CD14-positive monocyte (primary cell): ENCODE measurements around the gene TMTC3. TPM values are rescaled to one million over a fixed set of nuclear protein-coding genes. Genes with fewer than 3 reads are reported as not detected.

Experiments
- DNase-seq, 3 donors: peaks; one replicate each; pipeline ENCODE4 v3.0.0-alpha.2; 2011 to 2022
- H2AFZ ChIP-seq: 2 replicates; pipeline ENCODE4 v1.6.0; 2012; ENCODE audit warnings: mild to moderate bottlenecking, low read depth, low read length, inconsistent platforms; ENCODE audit not compliant: insufficient read depth, poor library complexity, severe bottlenecking
- H3K27ac ChIP-seq, 2 donors: 1 replicate in 1 of 2; 2 replicates in 1 of 2; pipeline ENCODE4 v1.5.1; 2012 to 2013; ENCODE audit warnings: low read length in 2 of 2, control low read depth in 1 of 2, inconsistent platforms in 1 of 2, low read depth in 1 of 2, mild to moderate bottlenecking in 1 of 2
- H3K27me3 ChIP-seq, 2 donors: one replicate each; pipeline versions ENCODE4 v1.6.0 to v1.6.1; 2011 to 2013; ENCODE audit warnings: low read length in 2 of 2; ENCODE audit not compliant: control insufficient read depth in 2 of 2, insufficient read depth in 2 of 2
- H3K36me3 ChIP-seq, 2 donors: replicated peaks in 1 of 2; 1 replicate in 1 of 2; 2 replicates in 1 of 2; pipeline versions ENCODE4 v1.5.1 to v1.6.1; 2012 to 2013; ENCODE audit warnings: low read length in 2 of 2, control low read depth in 1 of 2, inconsistent platforms in 1 of 2, mild to moderate bottlenecking in 1 of 2; ENCODE audit not compliant: insufficient read depth in 2 of 2, control insufficient read depth in 1 of 2
- H3K4me1 ChIP-seq, 2 donors: 1 replicate in 1 of 2; 2 replicates in 1 of 2; pipeline versions ENCODE4 v1.5.1 to v1.6.1; 2012 to 2013; ENCODE audit warnings: low read length in 2 of 2, control low read depth in 1 of 2, inconsistent platforms in 1 of 2, mild to moderate bottlenecking in 1 of 2, moderate library complexity in 1 of 2; ENCODE audit not compliant: insufficient read depth in 2 of 2, control insufficient read depth in 1 of 2
- H3K4me2 ChIP-seq: replicated peaks from 2 replicates; pipeline ENCODE3; 2012; ENCODE audit warnings: low read length, moderate library complexity, mild to moderate bottlenecking; ENCODE audit not compliant: poor library complexity, severe bottlenecking; ENCODE audit errors: extremely low read depth
- H3K4me3 ChIP-seq, 3 experiments: fragments of 200-600 bp in 1 of 3; sonication (generic) in 1 of 3; replicated peaks in 1 of 3; 1 replicate in 2 of 3; 2 replicates in 1 of 3; pipeline ENCODE4 v1.5.1; 2011 to 2013; ENCODE audit warnings: low read length in 3 of 3, mild to moderate bottlenecking in 3 of 3, control low read depth in 2 of 3, low read depth in 2 of 3, inconsistent platforms in 1 of 3, moderate library complexity in 1 of 3
- H3K79me2 ChIP-seq: 2 replicates; pipeline ENCODE4 v1.6.0; 2012; ENCODE audit warnings: mild to moderate bottlenecking, control low read depth, inconsistent platforms, low read length, moderate library complexity; ENCODE audit not compliant: insufficient read depth
- H3K9ac ChIP-seq: 2 replicates; pipeline ENCODE4 v1.6.0; 2017; ENCODE audit warnings: low read length, mild to moderate bottlenecking; ENCODE audit not compliant: insufficient read depth, poor library complexity, severe bottlenecking
- H3K9me3 ChIP-seq, 2 donors: replicated peaks in 1 of 2; 1 replicate in 1 of 2; 2 replicates in 1 of 2; pipeline versions ENCODE4 v1.5.1 to v1.6.1; 2012 to 2013; ENCODE audit warnings: low read length in 2 of 2, control low read depth in 1 of 2; ENCODE audit not compliant: control insufficient read depth in 1 of 2, insufficient read depth in 1 of 2
- H4K20me1 ChIP-seq: 2 replicates; pipeline ENCODE4 v1.6.0; 2012; ENCODE audit warnings: mild to moderate bottlenecking, low read length, control low read depth, moderate library complexity; ENCODE audit not compliant: insufficient read depth
- H3K27ac Mint-ChIP-seq, 7 donors: one replicate each; pipeline ENCODE4 v1.8.0; 2020; ENCODE audit warnings: mild to moderate bottlenecking in 7 of 7, mixed read lengths in 7 of 7, moderate library complexity in 6 of 7, inconsistent platforms in 2 of 7
- H3K27me3 Mint-ChIP-seq, 3 donors: one replicate each; pipeline ENCODE4 v1.8.0; 2021 to 2022; ENCODE audit warnings: low read depth in 3 of 3, mild to moderate bottlenecking in 3 of 3, mixed read lengths in 3 of 3, moderate library complexity in 3 of 3, inconsistent platforms in 1 of 3
- H3K36me3 Mint-ChIP-seq, 2 donors: one replicate each; pipeline ENCODE4 v1.8.0; 2020; ENCODE audit warnings: mixed read lengths in 2 of 2, inconsistent platforms in 1 of 2, mild to moderate bottlenecking in 1 of 2
- H3K4me1 Mint-ChIP-seq: one replicate; pipeline ENCODE4 v1.8.0; 2020; ENCODE audit warnings: mild to moderate bottlenecking, mixed read lengths
- H3K4me3 Mint-ChIP-seq, 2 donors: one replicate each; pipeline ENCODE4 v1.8.0; 2020; ENCODE audit warnings: mild to moderate bottlenecking in 2 of 2, mixed read lengths in 2 of 2, moderate library complexity in 1 of 2
- H3K9me3 Mint-ChIP-seq, 7 donors: one replicate each; pipeline ENCODE4 v1.8.0; 2020 to 2022; ENCODE audit warnings: mixed read lengths in 7 of 7, mild to moderate bottlenecking in 6 of 7, moderate library complexity in 6 of 7, inconsistent platforms in 2 of 7
- WGBS: methylation state at CpG from one replicate; pipeline ENCODE4 v1.1.5; 2013; ENCODE audit warnings: missing lambda C conversion rate; ENCODE audit not compliant: insufficient coverage; 5-methylcytosine and 5-hydroxymethylcytosine counted together
- intact Hi-C, 2 donors: fragments of 100-400 bp; cut with micrococcal nuclease; formaldehyde crosslinking; loops; one replicate each; pipeline versions ENCODE4 v1.15.0 to v1.15.1; 2023
- polyA plus RNA-seq, 3 donors: library from polyadenylated mRNA; depleted of rRNA in 1 of 3; unstranded in 2 of 3; stranded (reverse) in 1 of 3; fragments of 300-500 nt in 2 of 3; fragments of >200 nt in 1 of 3; fragmentation: Illumina TruSeq in 2 of 3; gene quantifications; 1 replicate in 2 of 3; 2 replicates in 1 of 3; pipeline ENCODE4 v1.2.3, GENCODE V29; 2012 to 2021
- TF ChIP-seq, protein P1 (sequence below): fragments of 200-600 bp; IDR thresholded peaks from one replicate; pipeline ENCODE4 v1.8.0; 2022; ENCODE audit warnings: antibody characterized with exemption, mild to moderate bottlenecking

Gene TMTC3
- polyA plus RNA-seq, 3 donors, result 1.1 to 2.2 (median 1.2) TPM

DNA sequence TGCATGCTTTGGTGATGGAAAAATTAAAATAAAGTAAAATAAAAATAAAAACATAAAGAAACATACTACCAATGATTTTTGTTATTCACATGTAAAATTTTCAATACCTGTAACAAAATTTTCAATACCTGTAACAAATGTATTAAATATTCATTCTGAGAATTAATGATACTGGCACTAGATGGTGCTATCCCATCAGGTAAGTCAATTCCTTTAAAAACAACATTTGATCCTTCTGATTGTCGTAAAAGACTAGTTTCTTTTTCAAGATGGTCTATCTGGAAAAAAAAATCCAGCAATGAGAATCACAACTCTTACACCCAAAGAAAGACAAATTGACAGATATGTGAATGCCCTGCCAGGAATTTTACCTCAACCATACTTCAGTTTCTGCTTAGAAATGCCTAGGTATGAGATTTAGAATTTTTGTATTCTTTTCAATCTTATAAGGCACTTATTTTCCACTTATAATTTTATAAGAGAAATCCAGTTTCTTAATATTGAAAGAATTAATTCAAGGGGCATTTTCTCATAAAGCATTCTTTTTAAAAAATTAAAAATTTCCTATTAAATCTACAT lies 30.9 kb upstream of the TMTC3 start:
- Mint-ChIP-seq H3K9me3 (no peaks in the 10 kb centered on the region), H3K27ac (no peak overlapping the region), H3K27me3 (no peaks in the 10 kb centered on the region), H3K4me1 (peaks cover 2% of the 10 kb centered on the region), H3K36me3 (peaks cover 34 to 40% of the 10 kb centered on the region in 2 donors), H3K4me3 (no peak overlapping the region)
- no peaks in the 10 kb centered on the region for H3K4me1 ChIP-seq
- no peak overlapping the region for H3K4me2 ChIP-seq
- DNase-seq, result peak in 2 of 3 donors; percentile 3 to 7
- TF ChIP-seq, protein P1, sequence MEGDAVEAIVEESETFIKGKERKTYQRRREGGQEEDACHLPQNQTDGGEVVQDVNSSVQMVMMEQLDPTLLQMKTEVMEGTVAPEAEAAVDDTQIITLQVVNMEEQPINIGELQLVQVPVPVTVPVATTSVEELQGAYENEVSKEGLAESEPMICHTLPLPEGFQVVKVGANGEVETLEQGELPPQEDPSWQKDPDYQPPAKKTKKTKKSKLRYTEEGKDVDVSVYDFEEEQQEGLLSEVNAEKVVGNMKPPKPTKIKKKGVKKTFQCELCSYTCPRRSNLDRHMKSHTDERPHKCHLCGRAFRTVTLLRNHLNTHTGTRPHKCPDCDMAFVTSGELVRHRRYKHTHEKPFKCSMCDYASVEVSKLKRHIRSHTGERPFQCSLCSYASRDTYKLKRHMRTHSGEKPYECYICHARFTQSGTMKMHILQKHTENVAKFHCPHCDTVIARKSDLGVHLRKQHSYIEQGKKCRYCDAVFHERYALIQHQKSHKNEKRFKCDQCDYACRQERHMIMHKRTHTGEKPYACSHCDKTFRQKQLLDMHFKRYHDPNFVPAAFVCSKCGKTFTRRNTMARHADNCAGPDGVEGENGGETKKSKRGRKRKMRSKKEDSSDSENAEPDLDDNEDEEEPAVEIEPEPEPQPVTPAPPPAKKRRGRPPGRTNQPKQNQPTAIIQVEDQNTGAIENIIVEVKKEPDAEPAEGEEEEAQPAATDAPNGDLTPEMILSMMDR, result peak; percentile 39
- no peaks in the 10 kb centered on the region for H3K79me2 ChIP-seq
- no peak overlapping the region for H3K9ac ChIP-seq
- WGBS, result no CpG with 5 or more reads among the region's 1 CpG
- intact Hi-C loops, result no loop called here
- no peaks in the 10 kb centered on the region for H3K27me3 ChIP-seq
- no peak overlapping the region for H3K4me3 ChIP-seq
- no peak overlapping the region for H2AFZ ChIP-seq
- no peaks in the 10 kb centered on the region for H3K9me3 ChIP-seq
- H3K27ac ChIP-seq, result no peak overlapping the region
- H3K36me3 ChIP-seq, result peaks cover 3 to 23% of the 10 kb centered on the region in 2 donors
- H4K20me1 ChIP-seq, result no peaks in the 10 kb centered on the region

GRCh38 chr12:88113871-88114270 lies 28.2 kb upstream of the TMTC3 start:
- no peak overlapping the region for H3K9ac ChIP-seq
- H3K36me3 Mint-ChIP-seq, result peaks cover 44 to 45% of the 10 kb centered on the region in 2 donors

More at GRCh38 chr12:88113871-88114270, 28.2 kb upstream of the TMTC3 start:
- no peak overlapping the region for H2AFZ ChIP-seq
- no CpG with 5 or more reads among the region's 3 CpGs for WGBS
- H3K4me1 Mint-ChIP-seq, result peaks cover 2% of the 10 kb centered on the region
- peaks cover 4 to 26% of the 10 kb centered on the region in 2 donors for H3K36me3 ChIP-seq
- H3K9me3 Mint-ChIP-seq, result no peaks in the 10 kb centered on the region
- H3K79me2 ChIP-seq, result no peaks in the 10 kb centered on the region
- TF ChIP-seq, protein P1, result no peak
- no peak overlapping the region for H3K27ac Mint-ChIP-seq
- no peak overlapping the region for H3K4me3 ChIP-seq
- H3K27me3 ChIP-seq, result no peaks in the 10 kb centered on the region
- no peak overlapping the region for H3K4me3 Mint-ChIP-seq
- no peaks in the 10 kb centered on the region for H3K9me3 ChIP-seq
- no peak overlapping the region for H3K27ac ChIP-seq
- H3K4me2 ChIP-seq, result no peak overlapping the region
- DNase-seq, result no peak
- no peaks in the 10 kb centered on the region for H3K4me1 ChIP-seq
- intact Hi-C loops, result no loop called here
- no peaks in the 10 kb centered on the region for H3K27me3 Mint-ChIP-seq
- no peaks in the 10 kb centered on the region for H4K20me1 ChIP-seq
